Measurements from ENCODE around the gene PRKAG1. TPM values are rescaled to one million over a fixed set of nuclear protein-coding genes. Genes with fewer than 3 reads are reported as not detected.
A peak's percentile ranks its signal among the peaks of the same experiment; 100 is the strongest.

The PRKAG1 gene
- total RNA-seq, 1 experiment from 2014 or later = 41.6 TPM

DNA sequence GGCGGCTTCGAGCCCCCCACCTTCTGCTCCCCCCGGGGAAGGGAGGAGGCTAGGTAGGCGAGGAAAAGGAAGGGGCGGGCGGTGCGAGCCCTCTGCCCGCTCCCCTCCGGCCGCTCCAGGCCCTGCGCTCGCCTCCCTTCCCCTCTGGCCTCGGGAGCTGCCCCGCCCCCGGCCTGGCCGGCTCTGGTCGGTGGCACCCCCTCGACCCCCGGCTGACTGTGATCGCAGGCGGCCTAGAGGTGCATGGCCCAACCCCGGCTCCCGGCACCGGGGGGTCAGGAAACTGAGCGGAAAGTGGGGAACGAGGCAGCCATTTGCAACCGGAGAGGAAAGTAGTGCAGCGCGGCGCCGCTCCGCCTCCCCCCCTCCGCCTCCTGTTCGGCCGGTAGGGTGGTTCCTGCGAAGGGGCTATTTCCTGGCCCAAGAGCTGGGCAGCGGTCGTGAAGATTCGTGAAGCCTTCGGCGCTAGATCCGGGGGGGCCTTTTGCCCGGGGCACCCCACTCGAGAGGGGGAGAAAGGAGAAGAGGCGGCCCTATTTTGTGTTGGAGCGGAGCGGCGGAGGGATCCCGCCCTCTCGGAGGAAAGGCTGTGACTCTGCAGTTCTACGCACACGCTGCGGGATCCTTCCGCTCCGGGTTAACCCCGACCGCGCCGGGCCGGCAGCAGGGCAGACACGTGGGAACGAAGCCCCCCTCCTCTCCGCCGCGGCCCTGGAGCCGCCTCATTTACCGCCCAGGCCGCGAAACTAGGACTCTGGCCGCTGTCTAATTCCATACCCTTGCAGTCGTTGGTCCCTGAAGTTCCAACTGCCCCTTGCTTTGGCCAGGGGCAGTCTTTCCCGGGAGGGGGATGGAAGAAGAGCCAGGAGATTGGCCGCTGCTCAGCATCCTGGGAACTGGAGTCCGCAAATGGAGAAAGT is 41.9 kb upstream of the PRKAG1 start, which contains the start of gene KMT2D:
Gene KMT2D (minus strand): TSS at position 558 of the 920 bp plus-strand sequence. CDS start 5,470 bp downstream, outside the sequence.
- CTCF ChIA-PET = interaction anchor here (1.0 to 3.2 kb wide), 3 partner anchors 17 to 34 kb away, joined by 3 to 17 read pairs (median 4); partner anchors contain the start of gene DHH
- Mint-ChIP-seq H3K4me3 (peak within 1 kb of the TSS; percentile 96), H3K27me3 (ENCODE audit: low read depth) (no peaks in the 10 kb centered on the region), H3K4me1 (peaks cover 47% of the 10 kb centered on the region), H3K9me3 (no peaks in the 10 kb centered on the region), H3K36me3 (peaks cover 8% of the 10 kb centered on the region), H3K27ac (peak within 1 kb of the TSS; percentile 92)
- POLR2A ChIA-PET = interaction anchor here (1.0 kb wide), 1 partner anchor 46 kb away, joined by 3 read pairs; no protein-coding TSS in a partner anchor
- DNase-seq (ENCODE audit: low spot score) (peak; percentile 92), ATAC-seq (peak; percentile 64)
- TF ChIP-seq FOXJ3 (CRISPR knock-in tag; IDR thresholded peaks at IDR 0.05; ENCODE audit: borderline replicate concordance) (no peak), CDX4 (CRISPR knock-in tag; IDR thresholded peaks at IDR 0.05; ENCODE audit: borderline replicate concordance) (no peak), ATF1 (CRISPR knock-in tag; IDR thresholded peaks at IDR 0.05) (no peak), ETV6 (CRISPR knock-in tag; IDR thresholded peaks at IDR 0.05) (peak; percentile 58; the same call in 1 of the 2 replicates), NR3C1 (CRISPR knock-in tag; conservative IDR thresholded peaks at IDR 0.05; ENCODE audit: low read depth) (no peak), ZBTB43 (CRISPR knock-in tag; IDR thresholded peaks at IDR 0.05) (peak; percentile 90), ELF4 (CRISPR knock-in tag; IDR thresholded peaks at IDR 0.05; ENCODE audit: low read depth) (no peak; the same call in 1 of the 2 replicates), NR1H2 (CRISPR knock-in tag; IDR thresholded peaks at IDR 0.05) (no peak), ZNF423 (CRISPR knock-in tag; IDR thresholded peaks at IDR 0.05) (peak; percentile 19; the same call in 1 of the 2 replicates), PRRX2 (CRISPR knock-in tag; IDR thresholded peaks at IDR 0.05) (peak; percentile 12; the same call in 1 of the 2 replicates), E2F1 (CRISPR knock-in tag; IDR thresholded peaks at IDR 0.05) (0 out of 2 replicates have a peak, but pooled peaks have one; percentile 28), ZNF138 (CRISPR knock-in tag; conservative IDR thresholded peaks at IDR 0.05) (no peak), JUN (CRISPR knock-in tag; IDR thresholded peaks at IDR 0.05) (0 out of 2 replicates have a peak, but pooled peaks have one; percentile 7), FOXK1 (CRISPR knock-in tag; IDR thresholded peaks at IDR 0.05) (peak; percentile 69; the same call in 1 of the 2 replicates), SMAD3 (CRISPR knock-in tag; IDR thresholded peaks at IDR 0.05; ENCODE audit: borderline replicate concordance) (no peak), TEAD4 (CRISPR knock-in tag; IDR thresholded peaks at IDR 0.05) (0 out of 2 replicates have a peak, but pooled peaks have one; percentile 54), IRF2 (CRISPR knock-in tag; IDR thresholded peaks at IDR 0.05; ENCODE audit: borderline replicate concordance, low read depth) (no peak), USF2 (CRISPR knock-in tag; IDR thresholded peaks at IDR 0.05) (peak; percentile 79), TCF7 (CRISPR knock-in tag; IDR thresholded peaks at IDR 0.05; ENCODE audit: low read depth) (0 out of 2 replicates have a peak, but pooled peaks have one; percentile 59), NR2C2 (CRISPR knock-in tag; IDR thresholded peaks at IDR 0.05) (no peak)
- TF ChIP-seq, protein P1, sequence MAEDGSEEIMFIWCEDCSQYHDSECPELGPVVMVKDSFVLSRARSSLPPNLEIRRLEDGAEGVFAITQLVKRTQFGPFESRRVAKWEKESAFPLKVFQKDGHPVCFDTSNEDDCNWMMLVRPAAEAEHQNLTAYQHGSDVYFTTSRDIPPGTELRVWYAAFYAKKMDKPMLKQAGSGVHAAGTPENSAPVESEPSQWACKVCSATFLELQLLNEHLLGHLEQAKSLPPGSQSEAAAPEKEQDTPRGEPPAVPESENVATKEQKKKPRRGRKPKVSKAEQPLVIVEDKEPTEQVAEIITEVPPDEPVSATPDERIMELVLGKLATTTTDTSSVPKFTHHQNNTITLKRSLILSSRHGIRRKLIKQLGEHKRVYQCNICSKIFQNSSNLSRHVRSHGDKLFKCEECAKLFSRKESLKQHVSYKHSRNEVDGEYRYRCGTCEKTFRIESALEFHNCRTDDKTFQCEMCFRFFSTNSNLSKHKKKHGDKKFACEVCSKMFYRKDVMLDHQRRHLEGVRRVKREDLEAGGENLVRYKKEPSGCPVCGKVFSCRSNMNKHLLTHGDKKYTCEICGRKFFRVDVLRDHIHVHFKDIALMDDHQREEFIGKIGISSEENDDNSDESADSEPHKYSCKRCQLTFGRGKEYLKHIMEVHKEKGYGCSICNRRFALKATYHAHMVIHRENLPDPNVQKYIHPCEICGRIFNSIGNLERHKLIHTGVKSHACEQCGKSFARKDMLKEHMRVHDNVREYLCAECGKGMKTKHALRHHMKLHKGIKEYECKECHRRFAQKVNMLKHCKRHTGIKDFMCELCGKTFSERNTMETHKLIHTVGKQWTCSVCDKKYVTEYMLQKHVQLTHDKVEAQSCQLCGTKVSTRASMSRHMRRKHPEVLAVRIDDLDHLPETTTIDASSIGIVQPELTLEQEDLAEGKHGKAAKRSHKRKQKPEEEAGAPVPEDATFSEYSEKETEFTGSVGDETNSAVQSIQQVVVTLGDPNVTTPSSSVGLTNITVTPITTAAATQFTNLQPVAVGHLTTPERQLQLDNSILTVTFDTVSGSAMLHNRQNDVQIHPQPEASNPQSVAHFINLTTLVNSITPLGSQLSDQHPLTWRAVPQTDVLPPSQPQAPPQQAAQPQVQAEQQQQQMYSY (CRISPR knock-in tag; IDR thresholded peaks at IDR 0.05) = 0 out of 2 replicates have a peak, but pooled peaks have one; percentile 17
- TF ChIP-seq, protein P2, sequence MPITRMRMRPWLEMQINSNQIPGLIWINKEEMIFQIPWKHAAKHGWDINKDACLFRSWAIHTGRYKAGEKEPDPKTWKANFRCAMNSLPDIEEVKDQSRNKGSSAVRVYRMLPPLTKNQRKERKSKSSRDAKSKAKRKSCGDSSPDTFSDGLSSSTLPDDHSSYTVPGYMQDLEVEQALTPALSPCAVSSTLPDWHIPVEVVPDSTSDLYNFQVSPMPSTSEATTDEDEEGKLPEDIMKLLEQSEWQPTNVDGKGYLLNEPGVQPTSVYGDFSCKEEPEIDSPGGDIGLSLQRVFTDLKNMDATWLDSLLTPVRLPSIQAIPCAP (CRISPR knock-in tag; IDR thresholded peaks at IDR 0.05) = 0 out of 2 replicates have a peak, but pooled peaks have one; percentile 6
- TF ChIP-seq, protein P3, sequence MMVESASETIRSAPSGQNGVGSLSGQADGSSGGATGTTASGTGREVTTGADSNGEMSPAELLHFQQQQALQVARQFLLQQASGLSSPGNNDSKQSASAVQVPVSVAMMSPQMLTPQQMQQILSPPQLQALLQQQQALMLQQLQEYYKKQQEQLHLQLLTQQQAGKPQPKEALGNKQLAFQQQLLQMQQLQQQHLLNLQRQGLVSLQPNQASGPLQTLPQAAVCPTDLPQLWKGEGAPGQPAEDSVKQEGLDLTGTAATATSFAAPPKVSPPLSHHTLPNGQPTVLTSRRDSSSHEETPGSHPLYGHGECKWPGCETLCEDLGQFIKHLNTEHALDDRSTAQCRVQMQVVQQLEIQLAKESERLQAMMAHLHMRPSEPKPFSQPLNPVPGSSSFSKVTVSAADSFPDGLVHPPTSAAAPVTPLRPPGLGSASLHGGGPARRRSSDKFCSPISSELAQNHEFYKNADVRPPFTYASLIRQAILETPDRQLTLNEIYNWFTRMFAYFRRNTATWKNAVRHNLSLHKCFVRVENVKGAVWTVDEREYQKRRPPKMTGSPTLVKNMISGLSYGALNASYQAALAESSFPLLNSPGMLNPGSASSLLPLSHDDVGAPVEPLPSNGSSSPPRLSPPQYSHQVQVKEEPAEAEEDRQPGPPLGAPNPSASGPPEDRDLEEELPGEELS (CRISPR knock-in tag; IDR thresholded peaks at IDR 0.05) = 0 out of 2 replicates have a peak, but pooled peaks have one; percentile 66
